ENCODE measurements around the gene CREBBP.

The CREBBP gene

DNA sequence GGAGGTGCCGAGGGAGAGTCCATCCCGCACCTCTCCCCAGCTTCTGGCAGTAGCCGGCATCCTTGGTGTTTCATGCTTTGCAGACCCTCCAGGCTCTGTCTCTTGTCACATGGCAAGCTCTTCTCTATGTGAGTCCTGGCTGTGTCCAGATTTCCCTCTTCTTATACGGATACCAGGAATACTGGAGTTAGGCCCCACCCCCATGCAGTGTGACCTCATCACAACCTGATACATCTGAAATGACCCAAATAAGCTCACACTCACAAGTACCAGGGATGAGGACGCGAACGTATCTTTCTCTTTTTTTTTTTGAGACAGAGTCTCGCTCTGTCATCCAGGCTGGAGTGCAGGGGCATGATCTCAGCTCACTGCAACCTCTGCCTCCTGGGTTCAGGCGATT is 186.5 kb downstream of the CREBBP start:
- DNase-seq (ENCODE audit: extremely low spot score, insufficient read length, low read depth) (no peak), FAIRE-seq (no peak)

DNA sequence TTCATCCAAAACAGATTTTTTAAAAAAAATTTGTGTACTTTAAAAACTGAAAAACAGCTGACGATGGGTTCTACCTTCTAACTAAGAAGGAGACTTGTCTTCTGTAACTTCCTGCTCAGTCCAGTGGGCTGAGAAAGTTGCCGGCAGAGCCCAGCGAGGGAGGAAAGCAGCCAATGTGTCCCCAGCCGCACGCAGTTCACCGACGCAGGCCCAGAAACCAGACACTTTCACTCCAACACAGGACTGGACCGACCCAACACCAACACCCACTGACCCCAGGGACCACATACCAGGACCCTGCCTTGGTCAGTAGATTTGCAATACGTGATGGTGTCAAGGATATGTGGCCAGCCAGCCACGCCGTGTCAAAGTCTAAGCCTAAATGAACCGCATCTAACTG is 188.8 kb downstream of the CREBBP start:
- no peak for DNase-seq (ENCODE audit: extremely low spot score, insufficient read length, low read depth)
- FAIRE-seq: no peak

DNA sequence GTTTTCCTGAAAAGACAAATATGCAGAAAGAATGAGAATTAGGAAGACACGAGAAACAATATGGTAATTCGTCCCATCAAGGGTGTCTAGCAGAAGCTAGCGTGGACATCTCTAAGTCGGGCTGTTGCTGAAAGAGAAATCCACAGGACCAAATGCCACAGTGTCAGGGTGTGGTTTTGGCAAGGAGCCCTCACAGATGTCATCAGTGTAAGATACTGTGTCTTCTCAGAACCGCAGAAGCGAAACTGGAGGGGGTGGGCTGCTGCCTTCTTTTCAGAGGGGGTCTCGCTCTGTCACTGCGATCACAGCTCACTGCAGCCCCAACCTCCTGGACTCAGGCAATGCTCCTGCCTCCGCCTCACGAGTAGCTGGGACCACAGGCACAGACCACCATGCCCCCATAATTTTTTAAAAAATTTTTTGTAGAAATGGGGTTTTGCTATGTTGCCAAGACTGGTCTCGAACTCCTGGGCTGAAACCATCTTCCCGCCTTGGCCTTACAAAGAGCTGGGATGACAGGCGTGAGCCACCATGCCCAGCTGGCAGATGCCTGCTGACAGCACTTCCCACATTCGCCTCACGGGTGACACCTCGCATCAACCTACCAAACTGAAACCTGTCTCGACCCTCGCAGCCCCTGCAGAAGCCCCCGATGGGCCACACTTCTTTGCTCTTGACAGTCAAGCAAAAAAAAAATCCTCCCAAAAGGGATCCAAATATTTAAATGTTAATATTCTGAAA is 189.4 kb downstream of the CREBBP start:
- FAIRE-seq (no peak), DNase-seq (ENCODE audit: extremely low spot score, insufficient read length, low read depth) (no peak)

DNA sequence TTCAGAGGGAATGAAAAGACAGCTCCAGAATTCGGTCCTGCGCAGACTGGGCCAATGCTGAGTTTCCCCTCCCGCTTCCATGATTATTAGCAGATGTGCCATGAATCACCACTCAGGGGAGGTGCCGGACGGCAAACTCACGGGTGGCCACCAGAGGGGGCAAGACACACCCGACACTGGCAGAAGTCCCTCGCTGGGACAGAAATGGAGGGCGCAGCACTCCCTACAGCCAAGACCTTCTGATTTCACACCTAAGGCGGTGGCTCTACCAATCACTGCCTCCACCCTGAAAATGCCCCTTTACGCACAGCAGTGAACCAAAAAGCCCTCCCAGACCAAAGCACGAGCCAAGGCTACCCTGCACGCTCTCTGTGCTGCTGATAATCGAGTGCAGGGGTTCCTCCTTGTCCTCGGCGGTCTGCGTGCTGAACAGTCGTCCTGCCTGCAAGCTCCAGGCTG is 190.0 kb downstream of the CREBBP start:
- DNase-seq (ENCODE audit: extremely low spot score, insufficient read length, low read depth): peak; percentile 77
- FAIRE-seq: peak; percentile 85

DNA sequence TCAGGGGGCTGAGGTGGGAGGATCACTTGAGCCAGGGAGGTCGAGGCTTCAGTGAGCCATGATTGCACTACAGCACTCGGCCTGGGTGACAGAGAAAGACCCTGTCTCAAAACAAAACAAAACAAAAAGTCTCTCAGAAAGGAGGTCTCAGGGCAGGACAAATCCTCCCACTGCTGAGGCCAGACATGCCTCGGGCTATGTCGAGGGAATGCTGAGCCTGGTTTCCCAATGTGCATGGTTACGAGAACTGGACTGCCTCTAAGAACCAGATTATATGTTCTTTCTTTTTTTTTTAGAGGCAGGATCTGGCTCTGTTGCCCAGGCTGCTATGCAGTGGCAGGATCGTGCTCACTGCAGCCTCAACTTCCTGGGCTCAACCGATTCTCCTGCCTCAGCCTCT is 190.8 kb downstream of the CREBBP start:
- FAIRE-seq (no peak), DNase-seq (ENCODE audit: extremely low spot score, insufficient read length, low read depth) (no peak)

DNA sequence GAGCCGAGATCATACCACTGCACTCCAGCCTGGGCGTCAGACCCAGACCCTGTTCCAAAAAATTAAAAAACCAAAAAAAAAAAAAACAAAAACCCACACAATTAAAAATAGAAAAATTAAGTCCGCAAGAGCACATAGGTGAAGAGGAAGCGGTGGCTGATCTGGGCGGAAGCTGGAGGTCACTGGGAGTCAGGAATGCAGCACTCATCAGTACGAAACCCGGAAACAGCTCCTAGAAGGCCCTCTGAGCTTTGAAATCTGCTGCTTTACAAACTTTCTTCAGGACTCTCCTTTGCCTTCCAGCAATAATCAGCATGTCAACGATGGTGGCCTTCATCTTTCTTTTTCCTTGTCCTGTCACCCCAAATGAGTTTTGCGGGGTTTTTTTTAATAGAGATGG is 192.7 kb downstream of the CREBBP start:
- no peak for DNase-seq (ENCODE audit: extremely low spot score, insufficient read length, low read depth)
- no peak for FAIRE-seq

DNA sequence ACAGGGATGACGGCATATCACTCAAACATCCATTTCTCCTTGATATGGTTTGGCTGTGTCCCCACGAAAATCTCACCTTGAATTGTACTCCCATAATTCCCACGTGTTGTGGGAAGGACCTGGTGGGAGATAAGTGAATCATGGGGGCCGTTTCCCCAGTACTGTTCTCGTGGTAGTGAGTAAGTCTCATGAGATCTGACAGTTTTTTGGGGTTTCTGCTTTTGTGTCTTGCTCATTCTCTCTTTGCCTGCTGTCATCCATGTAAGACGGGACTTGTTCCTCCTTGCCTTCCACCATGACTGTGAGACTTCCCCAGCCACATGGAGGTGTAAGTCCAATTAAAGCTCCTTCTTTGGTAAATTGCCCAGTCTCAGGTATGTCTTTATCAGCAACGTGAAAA is 193.5 kb downstream of the CREBBP start:
- DNase-seq (ENCODE audit: extremely low spot score, insufficient read length, low read depth) (no peak), FAIRE-seq (no peak)

DNA sequence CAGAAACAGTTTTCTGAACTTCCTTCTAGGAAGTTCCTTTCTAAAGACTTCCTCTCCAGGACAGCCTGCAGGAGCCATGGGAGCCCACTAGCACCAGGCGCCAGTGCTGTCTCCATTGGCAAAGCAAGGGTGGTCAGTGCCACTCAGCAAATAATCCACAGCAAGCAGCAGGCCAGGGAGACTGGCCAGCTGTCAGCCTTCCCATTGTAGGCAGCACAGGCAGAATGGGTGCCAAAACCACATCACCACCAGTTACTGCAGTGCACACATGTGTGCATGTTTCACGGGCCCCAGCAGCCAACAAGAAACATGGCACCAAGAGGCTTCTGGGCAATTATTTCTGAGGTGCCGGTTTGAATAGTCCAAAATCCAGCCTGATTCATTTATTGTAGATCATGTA is 199.3 kb downstream of the CREBBP start:
- FAIRE-seq: no peak
- DNase-seq (ENCODE audit: extremely low spot score, insufficient read length, low read depth): no peak

DNA sequence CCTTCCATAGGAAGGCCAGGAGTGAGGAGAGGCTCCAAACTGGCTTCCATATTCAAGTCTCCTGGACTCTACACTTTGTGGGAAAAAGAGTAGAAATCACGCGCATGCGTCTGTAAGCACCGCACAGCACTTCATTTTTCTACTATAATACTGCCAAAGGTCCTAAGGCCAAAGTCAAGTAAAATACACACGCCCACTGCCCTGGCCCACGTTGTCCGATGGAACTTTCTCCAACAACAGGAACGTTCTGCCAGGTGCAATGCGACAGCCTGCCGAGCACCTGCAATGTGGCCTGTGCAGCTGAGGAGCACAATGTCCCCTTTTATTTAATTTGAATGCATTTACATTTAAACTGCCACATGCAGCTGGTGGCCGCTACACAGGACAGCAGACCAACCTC is 202.5 kb downstream of the CREBBP start:
- no peak for DNase-seq (ENCODE audit: extremely low spot score, insufficient read length, low read depth)
- no peak for FAIRE-seq

- FAIRE-seq (no peak), DNase-seq (ENCODE audit: extremely low spot score, insufficient read length, low read depth) (no peak)
These were observed 204.8 kb downstream of the CREBBP start for GRCh38 chr16:3675601-3676130.
